Hematopoietic multipotent progenitor cell treated with erythropoietin and hydrocortisone succinate and interleukin-3 and kit ligand, for 8 days (in vitro differentiated cells): Measurements from ENCODE around the gene HMGXB3.

Experiments
- DNase-seq: peaks from one replicate; pipeline ENCODE4 v3.0.0-alpha.2; 2015

The HMGXB3 gene

GRCh38 chr5:150021491-150022157 lies 21.1 kb downstream of the HMGXB3 start:
- no peak for DNase-seq

- peak; percentile 17 for DNase-seq
Measured at GRCh38 chr5:150022158-150022531, 21.6 kb downstream of the HMGXB3 start.

- DNase-seq: no peak
Measured at GRCh38 chr5:150022681-150023080, 22.1 kb downstream of the HMGXB3 start.

GRCh38 chr5:150023136-150023535 lies 22.6 kb downstream of the HMGXB3 start:
- DNase-seq: no peak

- DNase-seq: peak; percentile 63
Measured at GRCh38 chr5:150024346-150024984, 23.9 kb downstream of the HMGXB3 start.

- DNase-seq: peak; percentile 96
Measured at GRCh38 chr5:150026682-150027172, 26.2 kb downstream of the HMGXB3 start.

- DNase-seq: peak; percentile 43
Measured at GRCh38 chr5:150028047-150028446, 27.5 kb downstream of the HMGXB3 start.

GRCh38 chr5:150033334-150033733 lies 32.8 kb downstream of the HMGXB3 start:
- DNase-seq: no peak

- no peak for DNase-seq
Measured at GRCh38 chr5:150034662-150035061, 34.1 kb downstream of the HMGXB3 start.

GRCh38 chr5:150035139-150035895 lies 34.8 kb downstream of the HMGXB3 start:
- DNase-seq: no peak

GRCh38 chr5:150036513-150036912 lies 36.0 kb downstream of the HMGXB3 start:
- no peak for DNase-seq

GRCh38 chr5:150038547-150038946 lies 38.0 kb downstream of the HMGXB3 start:
- DNase-seq: no peak

GRCh38 chr5:150042459-150042858 lies 41.9 kb downstream of the HMGXB3 start:
- no peak for DNase-seq

GRCh38 chr5:150043657-150044328 lies 43.3 kb downstream of the HMGXB3 start:
- DNase-seq: no peak

GRCh38 chr5:150044329-150044681 lies 43.8 kb downstream of the HMGXB3 start:
- DNase-seq: peak; percentile 51

GRCh38 chr5:150044712-150045111 lies 44.2 kb downstream of the HMGXB3 start:
- DNase-seq: no peak

GRCh38 chr5:150045549-150045948 lies 45.0 kb downstream of the HMGXB3 start:
- DNase-seq: peak; percentile 71

- peak; percentile 68 for DNase-seq
Measured at GRCh38 chr5:150046031-150046430, 45.5 kb downstream of the HMGXB3 start.

GRCh38 chr5:150050172-150050811 lies 49.8 kb downstream of the HMGXB3 start:
- peak; percentile 31 for DNase-seq

GRCh38 chr5:150051657-150052195 lies 51.2 kb downstream of the HMGXB3 start:
- no peak for DNase-seq

- DNase-seq: no peak
Measured at GRCh38 chr5:150052226-150052955, 51.9 kb downstream of the HMGXB3 start.
